Calu3 (cell line): ENCODE measurements around the gene KRTAP5-8. TPM values are rescaled to one million over a fixed set of nuclear protein-coding genes. Genes with fewer than 3 reads are reported as not detected.

Experiments
- BruUV-seq: library from RNA; stranded (reverse); fragments of 400-500 nt; replicated peaks from 2 replicates; lab custom pipeline; 2021; lab: Mats Ljungman, UMichigan
- CTCF ChIA-PET: fragments of 300-600 bp; sonication (Branson Sonifier 250); formaldehyde crosslinking; loops from one replicate; lab custom pipeline; 2022; ENCODE audit warnings: antibody characterized with exemption; lab: Charles Lee
- DNase-seq: peaks from one replicate; pipeline ENCODE4 v3.0.0; 2022
- H3K27ac Mint-ChIP-seq: one replicate; pipeline ENCODE4 v1.8.0; 2022; ENCODE audit warnings: mixed read lengths; ENCODE audit not compliant: unreplicated experiment
- H3K27me3 Mint-ChIP-seq: one replicate; pipeline ENCODE4 v1.8.0; 2022; ENCODE audit warnings: mixed read lengths; ENCODE audit not compliant: unreplicated experiment
- H3K36me3 Mint-ChIP-seq: one replicate; pipeline ENCODE4 v1.8.0; 2022; ENCODE audit warnings: mild to moderate bottlenecking, moderate library complexity, mixed read lengths; ENCODE audit not compliant: insufficient read depth, unreplicated experiment
- H3K4me1 Mint-ChIP-seq: one replicate; pipeline ENCODE4 v1.8.0; 2022; ENCODE audit warnings: mild to moderate bottlenecking, low read depth, mixed read lengths; ENCODE audit not compliant: unreplicated experiment
- H3K4me3 Mint-ChIP-seq: one replicate; pipeline ENCODE4 v1.8.0; 2022; ENCODE audit warnings: mild to moderate bottlenecking, low read depth, moderate library complexity, mixed read lengths; ENCODE audit not compliant: unreplicated experiment
- H3K9me3 Mint-ChIP-seq: one replicate; pipeline ENCODE4 v1.8.0; 2022; ENCODE audit warnings: low read depth, mixed read lengths; ENCODE audit not compliant: unreplicated experiment
- intact Hi-C: fragments of 100-400 bp; cut with micrococcal nuclease; formaldehyde crosslinking; loops from one replicate; pipeline ENCODE4 v1.10.0; 2022; ENCODE audit not compliant: unreplicated experiment
- total RNA-seq: library from RNA; stranded (reverse); gene quantifications from 2 replicates; pipeline ENCODE4 v1.2.3, GENCODE V29; 2022
- TF ChIP-seq, protein P1 (sequence below): fragments of 200-600 bp; IDR thresholded peaks from one replicate; pipeline ENCODE4 v1.8.0; 2022; ENCODE audit warnings: antibody characterized with exemption; ENCODE audit not compliant: unreplicated experiment

The KRTAP5-8 gene
- total RNA-seq, 1 experiment from 2014 or later = not detected

DNA sequence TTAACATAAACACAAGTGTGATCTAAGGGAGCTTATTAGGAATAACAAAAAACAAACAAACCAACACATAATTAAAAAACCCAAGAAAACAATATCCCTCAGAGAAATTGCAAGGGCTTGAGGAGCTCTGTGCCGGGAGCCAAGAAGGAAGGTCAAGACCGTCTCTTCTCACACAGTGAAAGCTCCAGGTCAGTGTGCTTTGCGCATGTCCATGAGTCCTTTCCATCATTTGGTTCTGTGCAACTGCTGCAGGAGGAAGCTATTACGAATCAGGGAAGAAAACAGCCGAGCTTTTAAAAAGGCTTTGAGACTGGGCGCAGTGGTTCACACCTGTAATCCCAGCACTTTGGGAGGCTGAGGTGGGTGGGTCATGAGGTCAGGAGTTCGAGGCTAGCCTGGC lies 4.6 kb downstream of the KRTAP5-8 start:
- intact Hi-C loops = no loop called here
- CTCF ChIA-PET = interaction anchor here (0.6 to 1.0 kb wide), 4 partner anchors 10 to 1713 kb away, joined by 3 to 6 read pairs (median 4); no protein-coding TSS in a partner anchor
- no peak overlapping the region for H3K27ac Mint-ChIP-seq
- peaks cover 5% of the 10 kb centered on the region for H3K9me3 Mint-ChIP-seq
- TF ChIP-seq, protein P1, sequence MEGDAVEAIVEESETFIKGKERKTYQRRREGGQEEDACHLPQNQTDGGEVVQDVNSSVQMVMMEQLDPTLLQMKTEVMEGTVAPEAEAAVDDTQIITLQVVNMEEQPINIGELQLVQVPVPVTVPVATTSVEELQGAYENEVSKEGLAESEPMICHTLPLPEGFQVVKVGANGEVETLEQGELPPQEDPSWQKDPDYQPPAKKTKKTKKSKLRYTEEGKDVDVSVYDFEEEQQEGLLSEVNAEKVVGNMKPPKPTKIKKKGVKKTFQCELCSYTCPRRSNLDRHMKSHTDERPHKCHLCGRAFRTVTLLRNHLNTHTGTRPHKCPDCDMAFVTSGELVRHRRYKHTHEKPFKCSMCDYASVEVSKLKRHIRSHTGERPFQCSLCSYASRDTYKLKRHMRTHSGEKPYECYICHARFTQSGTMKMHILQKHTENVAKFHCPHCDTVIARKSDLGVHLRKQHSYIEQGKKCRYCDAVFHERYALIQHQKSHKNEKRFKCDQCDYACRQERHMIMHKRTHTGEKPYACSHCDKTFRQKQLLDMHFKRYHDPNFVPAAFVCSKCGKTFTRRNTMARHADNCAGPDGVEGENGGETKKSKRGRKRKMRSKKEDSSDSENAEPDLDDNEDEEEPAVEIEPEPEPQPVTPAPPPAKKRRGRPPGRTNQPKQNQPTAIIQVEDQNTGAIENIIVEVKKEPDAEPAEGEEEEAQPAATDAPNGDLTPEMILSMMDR = no peak
- no TSS peak for BruUV-seq
- H3K4me3 Mint-ChIP-seq = no peak overlapping the region
- peaks cover 11% of the 10 kb centered on the region for H3K4me1 Mint-ChIP-seq
- peaks cover 87% of the 10 kb centered on the region for H3K27me3 Mint-ChIP-seq
- H3K36me3 Mint-ChIP-seq = no peaks in the 10 kb centered on the region
- no peak for DNase-seq

DNA sequence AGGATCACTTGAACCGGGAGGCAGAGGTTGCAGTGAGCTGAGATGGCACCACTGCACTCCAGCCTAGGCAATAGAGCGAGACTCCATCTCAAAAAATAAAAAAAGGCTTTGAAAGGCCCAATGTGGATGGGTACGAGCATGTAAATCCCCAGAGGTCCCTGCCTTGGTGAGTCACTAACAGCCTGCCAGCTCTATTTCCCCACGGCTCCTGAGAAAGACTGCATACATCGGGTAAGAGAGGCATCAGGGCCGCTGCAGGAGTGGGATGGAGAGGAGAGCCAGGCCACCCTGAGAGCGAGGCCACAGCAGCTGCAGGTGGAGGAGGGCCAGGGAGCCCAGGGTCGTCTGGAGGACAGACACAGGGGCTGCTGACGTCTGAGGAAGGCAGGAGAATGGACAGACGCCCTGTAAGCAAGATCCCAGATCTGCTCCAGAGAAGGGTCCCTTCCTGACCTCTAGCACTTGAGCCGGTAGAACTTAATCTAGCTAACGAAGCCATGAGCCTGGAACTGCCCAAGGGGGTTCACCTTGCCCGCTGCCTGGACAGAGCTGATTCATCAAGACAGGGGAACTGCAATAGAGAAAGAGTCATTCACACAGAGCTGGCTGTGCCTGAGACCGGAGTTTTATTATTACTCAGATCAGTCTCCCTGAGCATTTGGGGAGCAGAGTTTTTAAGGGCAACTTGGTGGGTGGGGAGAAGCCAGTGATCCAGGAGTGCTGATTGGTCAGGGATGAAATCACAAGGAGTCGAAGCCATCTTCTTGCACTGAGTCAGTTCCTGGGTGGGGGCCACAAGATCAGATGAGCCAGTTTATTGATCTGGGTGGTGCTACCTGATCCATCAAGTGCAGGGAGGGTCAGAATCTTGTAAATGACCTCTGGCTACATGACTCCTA lies 5.3 kb downstream of the KRTAP5-8 start:
- TF ChIP-seq, protein P1 = no peak
- H3K4me3 Mint-ChIP-seq = no peak overlapping the region
- no peaks in the 10 kb centered on the region for H3K36me3 Mint-ChIP-seq
- BruUV-seq = no TSS peak
- H3K4me1 Mint-ChIP-seq = peaks cover 11% of the 10 kb centered on the region
- no peak for DNase-seq
- peaks cover 5% of the 10 kb centered on the region for H3K9me3 Mint-ChIP-seq
- intact Hi-C loops = no loop called here
- peaks cover 94% of the 10 kb centered on the region for H3K27me3 Mint-ChIP-seq
- CTCF ChIA-PET = interaction anchor here (0.7 to 1.0 kb wide), 2 partner anchors 11 to 17 kb away, joined by 3 read pairs; no protein-coding TSS in a partner anchor
- no peak overlapping the region for H3K27ac Mint-ChIP-seq

DNA sequence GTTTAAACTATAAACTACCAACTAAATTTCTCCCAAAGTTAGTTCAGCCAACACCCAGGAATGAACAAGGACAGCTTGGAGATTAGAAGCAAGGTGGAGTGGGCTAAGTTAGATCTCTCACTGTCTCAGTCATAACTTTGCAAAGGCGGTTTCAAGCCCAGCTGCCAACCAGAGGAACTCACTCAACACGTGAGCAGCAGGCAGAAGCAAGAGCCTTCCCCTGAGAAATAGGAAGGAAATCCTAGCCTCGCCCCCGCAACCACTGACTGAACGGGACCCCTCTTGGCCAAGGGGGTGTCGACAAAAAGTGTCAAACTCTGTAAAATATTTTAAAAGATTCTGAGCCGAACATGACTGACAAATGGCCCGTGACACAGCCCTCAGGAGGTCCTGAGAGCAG lies 6.0 kb downstream of the KRTAP5-8 start:
- intact Hi-C loops = no loop called here
- Mint-ChIP-seq H3K36me3 (no peaks in the 10 kb centered on the region), H3K9me3 (peaks cover 5% of the 10 kb centered on the region), H3K4me1 (peaks cover 11% of the 10 kb centered on the region), H3K4me3 (no peak overlapping the region), H3K27ac (no peak overlapping the region), H3K27me3 (peaks cover 96% of the 10 kb centered on the region)
- BruUV-seq = no TSS peak
- CTCF ChIA-PET = no interaction called here
- no peak for DNase-seq
- TF ChIP-seq, protein P1 = no peak

DNA sequence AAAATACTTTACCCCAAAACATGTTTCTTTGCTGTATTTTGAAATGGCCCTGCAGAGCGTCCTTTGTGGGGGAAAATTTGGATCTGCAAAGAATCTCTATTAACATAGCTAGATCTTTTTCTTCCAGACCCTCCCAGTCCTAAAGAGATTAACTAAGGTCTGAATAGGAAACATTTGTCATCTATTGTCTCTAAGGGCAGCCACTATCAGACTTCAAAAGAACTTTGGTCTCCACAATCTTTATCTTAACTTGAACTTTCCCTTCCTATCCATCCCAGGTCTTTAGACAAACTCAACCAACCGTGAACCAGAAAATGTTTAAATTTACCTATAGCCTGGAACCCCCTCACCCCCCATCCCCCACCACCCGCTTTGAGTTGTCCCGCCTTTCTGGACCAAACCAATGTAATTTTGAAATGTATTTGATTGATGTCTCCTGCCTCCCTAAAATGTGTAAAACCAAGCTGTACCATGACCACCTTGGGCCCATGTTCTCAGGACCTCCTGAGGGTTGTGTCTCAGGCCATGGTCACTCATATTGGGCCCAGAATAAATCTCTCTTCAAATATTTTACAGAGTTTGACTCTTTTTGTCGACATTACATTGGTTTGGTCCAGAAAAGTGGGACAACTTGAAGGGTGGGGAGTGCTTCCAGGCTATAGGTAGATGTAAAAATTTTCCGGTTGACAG lies 6.8 kb downstream of the KRTAP5-8 start:
- BruUV-seq = no TSS peak
- Mint-ChIP-seq H3K36me3 (no peaks in the 10 kb centered on the region), H3K27me3 (peaks cover 96% of the 10 kb centered on the region), H3K4me1 (peaks cover 11% of the 10 kb centered on the region), H3K4me3 (no peak overlapping the region), H3K9me3 (peaks cover 5% of the 10 kb centered on the region), H3K27ac (no peak overlapping the region)
- TF ChIP-seq, protein P1 = no peak
- intact Hi-C loops = no loop called here
- CTCF ChIA-PET = no interaction called here
- DNase-seq = no peak
